PFSK-1 (cell line): Measurements from ENCODE around the gene ATP13A1.

Source experiments
- FOXP2 ChIP-seq: optimal IDR thresholded peaks from 2 replicates; pipeline ENCODE3; 2011; ENCODE audit warnings: borderline replicate concordance, control low read depth, inconsistent platforms; ENCODE audit not compliant: insufficient read depth; ENCODE audit errors: extremely low read length, extremely low read depth
- POLR2AphosphoS5 ChIP-seq: IDR thresholded peaks from 2 replicates; pipeline ENCODE4 v1.6.1; 2012; ENCODE audit warnings: low read depth, mild to moderate bottlenecking, control low read depth, low read length, moderate library complexity
- SIN3A ChIP-seq: IDR thresholded peaks from 2 replicates; pipeline ENCODE4 v1.6.1; 2012; ENCODE audit warnings: mild to moderate bottlenecking, low read length, moderate library complexity, borderline replicate concordance; ENCODE audit not compliant: insufficient read depth
- TAF1 ChIP-seq: IDR thresholded peaks from 2 replicates; pipeline ENCODE4 v1.6.1; 2012; ENCODE audit warnings: low read length, control low read depth, borderline replicate concordance; ENCODE audit not compliant: insufficient read depth
- TF ChIP-seq, protein P1 (sequence below), 2 experiments: IDR thresholded peaks; 2 replicates each; pipeline versions ENCODE4 v1.6.1 to v1.8.0; 2011 to 2012; ENCODE audit warnings: low read depth in 2 of 2, low read length in 2 of 2, control low read depth in 1 of 2, inconsistent platforms in 1 of 2, mild to moderate bottlenecking in 1 of 2, moderate library complexity in 1 of 2; ENCODE audit not compliant: insufficient read depth in 1 of 2

DNA sequence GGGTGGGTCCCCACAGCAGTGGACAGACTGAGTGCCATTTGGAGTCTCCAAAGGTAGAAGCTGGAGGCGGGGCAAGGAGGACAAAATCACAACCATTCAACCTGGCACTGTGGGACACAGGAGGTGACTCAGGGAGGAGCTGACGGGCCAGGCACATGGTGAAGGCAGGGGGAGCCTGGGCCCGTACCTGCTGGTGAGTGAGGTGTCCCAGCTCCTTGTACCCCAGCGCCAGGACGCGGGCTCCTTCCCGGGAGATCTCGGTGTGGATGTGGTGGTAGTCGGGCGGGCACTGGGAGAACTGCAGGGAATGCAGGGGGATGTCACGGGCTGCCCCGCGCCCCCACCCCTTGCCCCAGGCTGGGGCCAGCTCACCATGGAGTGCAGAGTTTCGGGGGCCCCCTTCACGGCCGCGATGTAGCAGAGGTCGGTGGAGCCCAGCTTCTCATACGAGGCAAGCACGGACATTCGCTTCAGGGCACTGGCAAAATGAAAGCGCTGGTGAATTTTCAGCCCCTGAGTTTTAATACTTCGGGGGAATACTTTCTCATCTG, 9.8 kb downstream of the ATP13A1 start:
- TF ChIP-seq FOXP2 = no peak
- TF ChIP-seq, protein P1, sequence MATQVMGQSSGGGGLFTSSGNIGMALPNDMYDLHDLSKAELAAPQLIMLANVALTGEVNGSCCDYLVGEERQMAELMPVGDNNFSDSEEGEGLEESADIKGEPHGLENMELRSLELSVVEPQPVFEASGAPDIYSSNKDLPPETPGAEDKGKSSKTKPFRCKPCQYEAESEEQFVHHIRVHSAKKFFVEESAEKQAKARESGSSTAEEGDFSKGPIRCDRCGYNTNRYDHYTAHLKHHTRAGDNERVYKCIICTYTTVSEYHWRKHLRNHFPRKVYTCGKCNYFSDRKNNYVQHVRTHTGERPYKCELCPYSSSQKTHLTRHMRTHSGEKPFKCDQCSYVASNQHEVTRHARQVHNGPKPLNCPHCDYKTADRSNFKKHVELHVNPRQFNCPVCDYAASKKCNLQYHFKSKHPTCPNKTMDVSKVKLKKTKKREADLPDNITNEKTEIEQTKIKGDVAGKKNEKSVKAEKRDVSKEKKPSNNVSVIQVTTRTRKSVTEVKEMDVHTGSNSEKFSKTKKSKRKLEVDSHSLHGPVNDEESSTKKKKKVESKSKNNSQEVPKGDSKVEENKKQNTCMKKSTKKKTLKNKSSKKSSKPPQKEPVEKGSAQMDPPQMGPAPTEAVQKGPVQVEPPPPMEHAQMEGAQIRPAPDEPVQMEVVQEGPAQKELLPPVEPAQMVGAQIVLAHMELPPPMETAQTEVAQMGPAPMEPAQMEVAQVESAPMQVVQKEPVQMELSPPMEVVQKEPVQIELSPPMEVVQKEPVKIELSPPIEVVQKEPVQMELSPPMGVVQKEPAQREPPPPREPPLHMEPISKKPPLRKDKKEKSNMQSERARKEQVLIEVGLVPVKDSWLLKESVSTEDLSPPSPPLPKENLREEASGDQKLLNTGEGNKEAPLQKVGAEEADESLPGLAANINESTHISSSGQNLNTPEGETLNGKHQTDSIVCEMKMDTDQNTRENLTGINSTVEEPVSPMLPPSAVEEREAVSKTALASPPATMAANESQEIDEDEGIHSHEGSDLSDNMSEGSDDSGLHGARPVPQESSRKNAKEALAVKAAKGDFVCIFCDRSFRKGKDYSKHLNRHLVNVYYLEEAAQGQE (IDR thresholded peaks at IDR 0.05; ENCODE audit: insufficient read depth in 1 of 2, low read depth in 2 of 2, low read length in 2 of 2) = no peak
- TF ChIP-seq POLR2AphosphoS5 = no peak
- no peak for TF ChIP-seq SIN3A
- no peak for TF ChIP-seq TAF1
